Ascending aorta (tissue), 2 donors: Measurements from ENCODE around the gene COX18. TPM values are rescaled to one million over a fixed set of nuclear protein-coding genes. Genes with fewer than 3 reads are reported as not detected.

Experiments
- DNase-seq, 2 donors: peaks; one replicate each; pipeline ENCODE4 v3.0.0-alpha.2; 2019; ENCODE audit warnings: low spot score in 2 of 2
- H3K27ac ChIP-seq, 2 donors: fragments of 200-600 bp; sonication (generic); one replicate each; pipeline ENCODE4 v1.5.1; 2016 to 2017; ENCODE audit warnings: mild to moderate bottlenecking in 1 of 2
- H3K27me3 ChIP-seq: fragments of 200-600 bp; sonication (generic); one replicate; pipeline ENCODE4 v1.5.1; 2017
- H3K36me3 ChIP-seq, 2 donors: fragments of 200-600 bp; sonication (generic); one replicate each; pipeline ENCODE4 v1.5.1; 2016
- H3K4me1 ChIP-seq, 2 donors: fragments of 200-600 bp; sonication (generic); one replicate each; pipeline ENCODE4 v1.5.1; 2016 to 2017; ENCODE audit warnings: mild to moderate bottlenecking in 1 of 2
- H3K4me3 ChIP-seq, 2 donors: fragments of 200-600 bp; sonication (generic); one replicate each; pipeline ENCODE4 v1.5.1; 2016 to 2017; ENCODE audit warnings: mild to moderate bottlenecking in 1 of 2
- H3K9me3 ChIP-seq, 2 donors: fragments of 200-600 bp; sonication (generic); one replicate each; pipeline ENCODE4 v1.5.1; 2016
- CTCF ChIP-seq, 3 experiments: fragments of 200-600 bp in 2 of 3; fragments of 450-650 bp in 1 of 3; sonication (generic) in 2 of 3; IDR thresholded peaks; one replicate each; pipeline ENCODE4 v1.5.1; 2016 to 2019; ENCODE audit warnings: antibody characterized with exemption in 3 of 3, mild to moderate bottlenecking in 1 of 3, moderate library complexity in 1 of 3
- intact Hi-C: fragments of 100-400 bp; cut with DNase I; formaldehyde crosslinking; loops from one replicate; pipeline ENCODE4 v1.15.1; 2023
- total RNA-seq: library from RNA; depleted of rRNA; stranded (reverse); fragments of >200 nt; gene quantifications from one replicate; pipeline ENCODE4 v1.1.0, GENCODE V29; 2016

COX18 gene
- total RNA-seq, 1 donor from 2014 or later = 22.7 TPM

GRCh38 chr4:73053974-73054480 is 15.5 kb downstream of the COX18 start:
- intact Hi-C loops = no loop called here
- H3K27ac ChIP-seq = no peak overlapping the region
- DNase-seq = no peak
- H3K27me3 ChIP-seq = no peaks in the 10 kb centered on the region
- peaks cover 21 to 36% of the 10 kb centered on the region in 2 donors for H3K36me3 ChIP-seq
- no peak overlapping the region for H3K4me3 ChIP-seq
- TF ChIP-seq CTCF (IDR thresholded peaks at IDR 0.05) = no peak
- no peaks in the 10 kb centered on the region for H3K4me1 ChIP-seq
- no peaks in the 10 kb centered on the region for H3K9me3 ChIP-seq

GRCh38 chr4:73053076-73053475 is 16.4 kb downstream of the COX18 start:
- Histone ChIP-seq H3K27ac (no peak overlapping the region), H3K4me3 (no peak overlapping the region), H3K9me3 (no peaks in the 10 kb centered on the region), H3K4me1 (no peaks in the 10 kb centered on the region), H3K36me3 (peaks cover 19 to 26% of the 10 kb centered on the region in 2 donors), H3K27me3 (no peaks in the 10 kb centered on the region)
- intact Hi-C loops = no loop called here
- no peak for TF ChIP-seq CTCF (IDR thresholded peaks at IDR 0.05)
- DNase-seq = no peak

GRCh38 chr4:73051625-73052024 is 17.9 kb downstream of the COX18 start:
- DNase-seq = no peak

GRCh38 chr4:73045879-73046278 is 23.6 kb downstream of the COX18 start:
- no peaks in the 10 kb centered on the region for H3K9me3 ChIP-seq
- H3K4me3 ChIP-seq = no peak overlapping the region
- intact Hi-C loops = no loop called here
- no peaks in the 10 kb centered on the region for H3K4me1 ChIP-seq
- no peak for TF ChIP-seq CTCF (IDR thresholded peaks at IDR 0.05)
- no peaks in the 10 kb centered on the region for H3K27me3 ChIP-seq
- no peak for DNase-seq
- no peak overlapping the region for H3K27ac ChIP-seq
- H3K36me3 ChIP-seq = no peaks in the 10 kb centered on the region

More at GRCh38 chr4:73051625-73052024, 17.9 kb downstream of the COX18 start:
- Histone ChIP-seq H3K36me3 (peaks cover 5 to 12% of the 10 kb centered on the region in 2 donors), H3K27me3 (no peaks in the 10 kb centered on the region), H3K27ac (no peak overlapping the region), H3K4me1 (no peaks in the 10 kb centered on the region), H3K4me3 (no peak overlapping the region), H3K9me3 (no peaks in the 10 kb centered on the region)
- intact Hi-C loops = no loop called here
- no peak for TF ChIP-seq CTCF (IDR thresholded peaks at IDR 0.05)

GRCh38 chr4:73037057-73037456 is 32.5 kb downstream of the COX18 start:
- intact Hi-C loops = no loop called here

More at GRCh38 chr4:73037057-73037456, 32.5 kb downstream of the COX18 start:
- Histone ChIP-seq H3K36me3 (no peaks in the 10 kb centered on the region), H3K4me3 (no peak overlapping the region), H3K4me1 (no peaks in the 10 kb centered on the region), H3K27me3 (no peaks in the 10 kb centered on the region), H3K27ac (no peak overlapping the region), H3K9me3 (peaks cover 0 to 3% of the 10 kb centered on the region in 2 donors)
- DNase-seq = no peak
- TF ChIP-seq CTCF (IDR thresholded peaks at IDR 0.05) = no peak
